Esophagus muscularis mucosa (tissue), 4 donors: ENCODE results near the gene TMEM144. TPM values are rescaled to one million over a fixed set of nuclear protein-coding genes. Genes with fewer than 3 reads are reported as not detected.

Experiments used
- DNase-seq: peaks from one replicate; pipeline ENCODE4 v3.0.0-alpha.2; 2017; ENCODE audit errors: extremely low spot score
- H3K27ac ChIP-seq, 4 donors: fragments of 200-600 bp; sonication (generic); replicated peaks in 1 of 4; 1 replicate in 3 of 4; 2 replicates in 1 of 4; pipeline ENCODE4 v1.5.1; 2016 to 2019; ENCODE audit warnings: mild to moderate bottlenecking in 1 of 4
- H3K27me3 ChIP-seq, 4 donors: fragments of 200-600 bp; sonication (generic); one replicate each; pipeline versions ENCODE4 v1.5.1 to v1.6.0; 2016 to 2019
- H3K36me3 ChIP-seq, 4 donors: fragments of 200-600 bp; sonication (generic); one replicate each; pipeline ENCODE4 v1.5.1; 2016 to 2019
- H3K4me1 ChIP-seq, 4 donors: fragments of 200-600 bp; sonication (generic); one replicate each; pipeline ENCODE4 v1.5.1; 2016 to 2019
- H3K4me3 ChIP-seq, 4 donors: fragments of 200-600 bp; sonication (generic); 1 replicate in 2 of 4; 2 replicates in 2 of 4; pipeline ENCODE4 v1.5.1; 2016 to 2019; ENCODE audit warnings: mild to moderate bottlenecking in 4 of 4, moderate library complexity in 1 of 4
- H3K9me3 ChIP-seq, 4 donors: fragments of 200-600 bp; sonication (generic); 1 replicate in 3 of 4; 2 replicates in 1 of 4; pipeline ENCODE4 v1.5.1; 2016 to 2019
- CTCF ChIP-seq, 3 experiments: fragments of 200-600 bp in 2 of 3; fragments of 450-650 bp in 1 of 3; sonication (generic) in 2 of 3; IDR thresholded peaks; one replicate each; pipeline ENCODE4 v1.5.1; 2017 to 2019; ENCODE audit warnings: antibody characterized with exemption in 3 of 3, mild to moderate bottlenecking in 2 of 3, moderate library complexity in 1 of 3
- EP300 ChIP-seq: sonication (generic); formaldehyde crosslinking; IDR thresholded peaks from one replicate; pipeline ENCODE4 v1.6.1; 2017; ENCODE audit warnings: antibody characterized with exemption
- POLR2A ChIP-seq: fragments of 450-650 bp; IDR thresholded peaks from one replicate; pipeline ENCODE4 v1.6.1; 2017; ENCODE audit warnings: antibody characterized with exemption, moderate library complexity, mild to moderate bottlenecking, low read depth
- POLR2AphosphoS5 ChIP-seq, 2 donors: sonication (generic); formaldehyde crosslinking; IDR thresholded peaks; one replicate each; pipeline ENCODE4 v1.6.1; 2017; ENCODE audit warnings: antibody characterized with exemption in 2 of 2
- WGBS: methylation state at CpG from one replicate; pipeline ENCODE4 v1.1.5; 2018; 5-methylcytosine and 5-hydroxymethylcytosine counted together
- intact Hi-C: fragments of 100-400 bp; cut with DNase I; formaldehyde crosslinking; loops from one replicate; pipeline ENCODE4 v1.15.1; 2023
- total RNA-seq, 4 donors: library from RNA; depleted of rRNA; stranded (reverse); fragments of >200 nt; gene quantifications; one replicate each; pipeline versions ENCODE4 v1.1.0 to v1.2.1, GENCODE V29; 2016

TMEM144 gene
- total RNA-seq, 4 donors from 2014 or later: 1.3 to 3.3 (median 2.7) TPM

GRCh38 chr4:158176776-158177175 is 33.5 kb upstream of the TMEM144 start:
- H3K27ac ChIP-seq: no peak overlapping the region
- no peak for TF ChIP-seq POLR2AphosphoS5 (IDR thresholded peaks at IDR 0.05)
- no peak for TF ChIP-seq CTCF (IDR thresholded peaks at IDR 0.05)
- no peak for TF ChIP-seq POLR2A
- TF ChIP-seq EP300: no peak
- no peak for DNase-seq
- H3K36me3 ChIP-seq: no peaks in the 10 kb centered on the region
- H3K27me3 ChIP-seq: no peaks in the 10 kb centered on the region
- H3K4me1 ChIP-seq: peaks cover 19 to 28% (median 23%) of the 10 kb centered on the region in 4 donors
- intact Hi-C loops: loop anchor here (10.0 kb wide), 1 partner anchor 962 kb away; no protein-coding TSS in a partner anchor
- H3K9me3 ChIP-seq: no peaks in the 10 kb centered on the region
- no peak overlapping the region for H3K4me3 ChIP-seq

DNA sequence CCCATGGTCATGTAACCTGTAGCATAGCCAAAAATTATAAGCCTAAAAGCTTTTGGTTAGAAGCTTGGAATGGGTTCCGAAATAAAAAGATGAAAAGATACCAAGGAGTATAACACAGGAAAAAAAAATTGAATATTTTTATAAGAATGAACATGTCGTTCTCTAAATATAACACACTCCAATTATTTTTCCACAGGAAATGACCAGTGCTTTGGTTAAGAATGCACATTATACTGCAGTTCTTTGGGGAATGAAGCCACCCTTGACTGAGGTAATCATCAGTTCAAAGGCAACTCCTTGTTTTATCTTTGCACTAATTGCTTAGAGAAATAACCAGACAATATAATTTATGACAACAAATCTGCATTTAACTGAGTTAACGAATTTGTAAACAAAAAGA is 30.8 kb upstream of the TMEM144 start:
- Histone ChIP-seq H3K36me3 (no peaks in the 10 kb centered on the region), H3K4me3 (no peak overlapping the region), H3K27ac (no peak overlapping the region), H3K4me1 (peaks cover 0 to 11% (median 6%) of the 10 kb centered on the region in 4 donors), H3K9me3 (no peaks in the 10 kb centered on the region), H3K27me3 (no peaks in the 10 kb centered on the region)
- intact Hi-C loops: loop anchor here (10.0 kb wide), 1 partner anchor 965 kb away; no protein-coding TSS in a partner anchor
- no peak for TF ChIP-seq CTCF (IDR thresholded peaks at IDR 0.05)
- TF ChIP-seq POLR2AphosphoS5 (IDR thresholded peaks at IDR 0.05): no peak
- no peak for TF ChIP-seq EP300
- no peak for TF ChIP-seq POLR2A
- no peak for DNase-seq
- whole genome bisulfite sequencing: 74% methylated on average over 3 of the region's 3 CpGs

DNA sequence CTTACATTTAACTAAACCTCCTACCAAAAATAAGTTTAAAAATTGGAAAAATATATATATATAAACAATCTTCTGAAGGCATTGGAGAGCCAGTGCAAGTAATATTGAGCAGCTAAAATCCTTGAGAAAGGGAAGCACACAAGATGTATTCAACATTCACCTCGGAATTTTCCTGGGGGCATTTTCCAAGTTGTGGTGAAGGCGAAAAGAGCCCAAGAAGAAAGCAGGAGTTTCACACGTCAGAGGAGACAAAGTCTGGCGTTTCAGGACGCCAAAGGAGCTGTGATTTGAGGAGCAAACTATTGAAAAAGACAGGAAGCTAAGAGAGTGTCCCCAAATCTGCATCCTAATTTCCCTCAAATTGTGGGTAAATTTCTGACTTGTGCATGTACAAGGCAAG is 28.4 kb upstream of the TMEM144 start:
- DNase-seq: no peak
- H3K27me3 ChIP-seq: no peaks in the 10 kb centered on the region
- no peak for TF ChIP-seq EP300
- TF ChIP-seq CTCF (IDR thresholded peaks at IDR 0.05): no peak
- TF ChIP-seq POLR2AphosphoS5 (IDR thresholded peaks at IDR 0.05): no peak
- TF ChIP-seq POLR2A: no peak
- H3K4me1 ChIP-seq: no peaks in the 10 kb centered on the region
- 89% methylated on average over 5 of the region's 5 CpGs for WGBS
- H3K4me3 ChIP-seq: no peak overlapping the region
- intact Hi-C loops: no loop called here
- no peak overlapping the region for H3K27ac ChIP-seq
- H3K36me3 ChIP-seq: no peaks in the 10 kb centered on the region
- H3K9me3 ChIP-seq: no peaks in the 10 kb centered on the region

GRCh38 chr4:158182736-158183135 is 27.6 kb upstream of the TMEM144 start:
- intact Hi-C loops: no loop called here
- no peak for DNase-seq
- TF ChIP-seq CTCF (IDR thresholded peaks at IDR 0.05): no peak
- TF ChIP-seq POLR2A: no peak
- TF ChIP-seq POLR2AphosphoS5 (IDR thresholded peaks at IDR 0.05): no peak
- no peak for TF ChIP-seq EP300
- no peaks in the 10 kb centered on the region for H3K27me3 ChIP-seq
- no peak overlapping the region for H3K27ac ChIP-seq
- H3K4me3 ChIP-seq: no peak overlapping the region
- no peaks in the 10 kb centered on the region for H3K36me3 ChIP-seq
- WGBS: 87% methylated on average over 15 of the region's 15 CpGs
- H3K4me1 ChIP-seq: no peaks in the 10 kb centered on the region
- H3K9me3 ChIP-seq: no peaks in the 10 kb centered on the region

- no peak for DNase-seq
- WGBS: 88% methylated on average over 2 of the region's 2 CpGs
- Histone ChIP-seq H3K36me3 (peaks cover 0 to 9% (median 0%) of the 10 kb centered on the region in 4 donors), H3K9me3 (no peaks in the 10 kb centered on the region), H3K27ac (no peak overlapping the region), H3K4me1 (no peaks in the 10 kb centered on the region), H3K4me3 (no peak overlapping the region), H3K27me3 (no peaks in the 10 kb centered on the region)
- intact Hi-C loops: no loop called here
- no peak for TF ChIP-seq POLR2AphosphoS5 (IDR thresholded peaks at IDR 0.05)
- no peak for TF ChIP-seq CTCF (IDR thresholded peaks at IDR 0.05)
- no peak for TF ChIP-seq POLR2A
- no peak for TF ChIP-seq EP300
Measured at GRCh38 chr4:158186815-158187214, 23.5 kb upstream of the TMEM144 start.
